ENCODE results near the gene TLR10.

Gene TLR10

GRCh38 chr4:38745881-38746280 is 36.9 kb downstream of the TLR10 start:
- no peak overlapping the region for H4K5ac ChIP-seq (ENCODE audit: low read length)
- H3K4me3 ChIP-seq (ENCODE audit: low read length), result no peak overlapping the region
- H3K18ac ChIP-seq (ENCODE audit: low read length), result no peak overlapping the region
- H3K4me1 ChIP-seq (ENCODE audit: control insufficient read depth, low read depth, low read length), result no peaks in the 10 kb centered on the region
- H3K4me2 ChIP-seq (ENCODE audit: low read length), result no peak overlapping the region
- no peak overlapping the region for H3K9ac ChIP-seq (ENCODE audit: low read length)
- no peaks in the 10 kb centered on the region for H3K36me3 ChIP-seq (ENCODE audit: control insufficient read depth, insufficient read depth, low read length)
- no peak overlapping the region for H2BK15ac ChIP-seq (replicated peaks; ENCODE audit: low read depth)
- no peak overlapping the region for H3K23ac ChIP-seq (ENCODE audit: low read length)
- no peak overlapping the region for H2BK120ac ChIP-seq (ENCODE audit: low read depth, low read length)
- H3K79me2 ChIP-seq (ENCODE audit: control insufficient read depth, insufficient read depth, low read length), result no peaks in the 10 kb centered on the region
- no CpG with 5 or more reads among the region's 5 CpGs for WGBS (ENCODE audit: extremely low coverage, insufficient coverage, low lambda C conversion rate)
- no peak overlapping the region for H3K56ac ChIP-seq (ENCODE audit: low read length)
- no peaks in the 10 kb centered on the region for H3K79me1 ChIP-seq (ENCODE audit: low read length)
- no peak overlapping the region for H2BK5ac ChIP-seq (ENCODE audit: low read length)
- no peak overlapping the region for H2AK5ac ChIP-seq (ENCODE audit: low read length)
- H4K8ac ChIP-seq (ENCODE audit: low read depth, low read length), result no peak overlapping the region
- H3K4ac ChIP-seq (ENCODE audit: low read depth, low read length), result no peak overlapping the region
- no peak for DNase-seq
- no peaks in the 10 kb centered on the region for H3K27me3 ChIP-seq (ENCODE audit: insufficient read depth, low read length, poor library complexity)
- no peak overlapping the region for H3K27ac ChIP-seq (ENCODE audit: low read depth, low read length)

GRCh38 chr4:38743866-38744265 is 38.9 kb downstream of the TLR10 start:
- Histone ChIP-seq H3K23ac (ENCODE audit: low read length) (no peak overlapping the region), H3K9ac (ENCODE audit: low read length) (no peak overlapping the region), H3K4me3 (ENCODE audit: low read length) (no peak overlapping the region), H3K4ac (ENCODE audit: low read depth, low read length) (no peak overlapping the region), H3K4me1 (ENCODE audit: control insufficient read depth, low read depth, low read length) (no peaks in the 10 kb centered on the region), H2AK5ac (ENCODE audit: low read length) (no peak overlapping the region), H3K18ac (ENCODE audit: low read length) (no peak overlapping the region), H3K27me3 (ENCODE audit: insufficient read depth, low read length, poor library complexity) (no peaks in the 10 kb centered on the region), H2BK15ac (replicated peaks; ENCODE audit: low read depth) (no peak overlapping the region), H4K5ac (ENCODE audit: low read length) (no peak overlapping the region), H2BK5ac (ENCODE audit: low read length) (no peak overlapping the region), H2BK120ac (ENCODE audit: low read depth, low read length) (no peak overlapping the region), H3K79me1 (ENCODE audit: low read length) (no peaks in the 10 kb centered on the region), H3K79me2 (ENCODE audit: control insufficient read depth, insufficient read depth, low read length) (no peaks in the 10 kb centered on the region), H3K56ac (ENCODE audit: low read length) (no peak overlapping the region), H3K36me3 (ENCODE audit: control insufficient read depth, insufficient read depth, low read length) (no peaks in the 10 kb centered on the region), H4K8ac (ENCODE audit: low read depth, low read length) (no peak overlapping the region), H3K27ac (ENCODE audit: low read depth, low read length) (no peak overlapping the region), H3K4me2 (ENCODE audit: low read length) (no peak overlapping the region)
- WGBS (ENCODE audit: extremely low coverage, insufficient coverage, low lambda C conversion rate), result no CpG with 5 or more reads among the region's 1 CpG
- no peak for DNase-seq

- no peak overlapping the region for H3K4ac ChIP-seq (ENCODE audit: low read depth, low read length)
- H3K27me3 ChIP-seq (ENCODE audit: insufficient read depth, low read length, poor library complexity), result no peaks in the 10 kb centered on the region
- no peaks in the 10 kb centered on the region for H3K36me3 ChIP-seq (ENCODE audit: control insufficient read depth, insufficient read depth, low read length)
- no peak overlapping the region for H2BK120ac ChIP-seq (ENCODE audit: low read depth, low read length)
- H3K79me1 ChIP-seq (ENCODE audit: low read length), result no peaks in the 10 kb centered on the region
- H2BK5ac ChIP-seq (ENCODE audit: low read length), result no peak overlapping the region
- no peak overlapping the region for H3K56ac ChIP-seq (ENCODE audit: low read length)
- H3K23ac ChIP-seq (ENCODE audit: low read length), result no peak overlapping the region
- H4K5ac ChIP-seq (ENCODE audit: low read length), result no peak overlapping the region
- H3K18ac ChIP-seq (ENCODE audit: low read length), result no peak overlapping the region
- no CpG with 5 or more reads among the region's 2 CpGs for WGBS (ENCODE audit: extremely low coverage, insufficient coverage, low lambda C conversion rate)
- H3K4me2 ChIP-seq (ENCODE audit: low read length), result no peak overlapping the region
- H3K4me1 ChIP-seq (ENCODE audit: control insufficient read depth, low read depth, low read length), result no peaks in the 10 kb centered on the region
- no peaks in the 10 kb centered on the region for H3K79me2 ChIP-seq (ENCODE audit: control insufficient read depth, insufficient read depth, low read length)
- DNase-seq, result no peak
- H3K27ac ChIP-seq (ENCODE audit: low read depth, low read length), result no peak overlapping the region
- no peak overlapping the region for H4K8ac ChIP-seq (ENCODE audit: low read depth, low read length)
- no peak overlapping the region for H3K9ac ChIP-seq (ENCODE audit: low read length)
- H2AK5ac ChIP-seq (ENCODE audit: low read length), result no peak overlapping the region
- H2BK15ac ChIP-seq (replicated peaks; ENCODE audit: low read depth), result no peak overlapping the region
- no peak overlapping the region for H3K4me3 ChIP-seq (ENCODE audit: low read length)
These were observed 42.5 kb downstream of the TLR10 start for GRCh38 chr4:38740303-38740702.

GRCh38 chr4:38738940-38739803 is 43.6 kb downstream of the TLR10 start:
- H3K27ac ChIP-seq (ENCODE audit: low read depth, low read length), result no peak overlapping the region
- no peak overlapping the region for H3K18ac ChIP-seq (ENCODE audit: low read length)
- H2BK5ac ChIP-seq (ENCODE audit: low read length), result no peak overlapping the region
- no peak overlapping the region for H4K5ac ChIP-seq (ENCODE audit: low read length)
- DNase-seq, result no peak
- no peak overlapping the region for H3K4me3 ChIP-seq (ENCODE audit: low read length)
- no peak overlapping the region for H3K4me2 ChIP-seq (ENCODE audit: low read length)
- H2BK120ac ChIP-seq (ENCODE audit: low read depth, low read length), result no peak overlapping the region
- H3K4me1 ChIP-seq (ENCODE audit: control insufficient read depth, low read depth, low read length), result no peaks in the 10 kb centered on the region
- H3K4ac ChIP-seq (ENCODE audit: low read depth, low read length), result no peak overlapping the region
- no peaks in the 10 kb centered on the region for H3K79me2 ChIP-seq (ENCODE audit: control insufficient read depth, insufficient read depth, low read length)
- no peaks in the 10 kb centered on the region for H3K36me3 ChIP-seq (ENCODE audit: control insufficient read depth, insufficient read depth, low read length)
- H3K27me3 ChIP-seq (ENCODE audit: insufficient read depth, low read length, poor library complexity), result no peaks in the 10 kb centered on the region
- no peak overlapping the region for H2BK15ac ChIP-seq (replicated peaks; ENCODE audit: low read depth)
- no peaks in the 10 kb centered on the region for H3K79me1 ChIP-seq (ENCODE audit: low read length)
- WGBS (ENCODE audit: extremely low coverage, insufficient coverage, low lambda C conversion rate), result no CpG with 5 or more reads among the region's 6 CpGs
- no peak overlapping the region for H4K8ac ChIP-seq (ENCODE audit: low read depth, low read length)
- H3K9ac ChIP-seq (ENCODE audit: low read length), result no peak overlapping the region
- no peak overlapping the region for H2AK5ac ChIP-seq (ENCODE audit: low read length)
- H3K56ac ChIP-seq (ENCODE audit: low read length), result no peak overlapping the region
- H3K23ac ChIP-seq (ENCODE audit: low read length), result no peak overlapping the region

GRCh38 chr4:38735870-38736269 is 46.9 kb downstream of the TLR10 start:
- H4K8ac ChIP-seq (ENCODE audit: low read depth, low read length), result no peak overlapping the region
- no peak overlapping the region for H3K56ac ChIP-seq (ENCODE audit: low read length)
- no peaks in the 10 kb centered on the region for H3K79me1 ChIP-seq (ENCODE audit: low read length)
- no peak overlapping the region for H3K4me2 ChIP-seq (ENCODE audit: low read length)
- no peaks in the 10 kb centered on the region for H3K4me1 ChIP-seq (ENCODE audit: control insufficient read depth, low read depth, low read length)
- H3K27me3 ChIP-seq (ENCODE audit: insufficient read depth, low read length, poor library complexity), result no peaks in the 10 kb centered on the region
- no peak overlapping the region for H3K4ac ChIP-seq (ENCODE audit: low read depth, low read length)
- H4K5ac ChIP-seq (ENCODE audit: low read length), result no peak overlapping the region
- H3K36me3 ChIP-seq (ENCODE audit: control insufficient read depth, insufficient read depth, low read length), result no peaks in the 10 kb centered on the region
- DNase-seq, result no peak
- H2AK5ac ChIP-seq (ENCODE audit: low read length), result no peak overlapping the region
- H3K4me3 ChIP-seq (ENCODE audit: low read length), result no peak overlapping the region
- WGBS (ENCODE audit: extremely low coverage, insufficient coverage, low lambda C conversion rate), result no CpG with 5 or more reads among the region's 3 CpGs
- no peak overlapping the region for H2BK5ac ChIP-seq (ENCODE audit: low read length)
- H3K23ac ChIP-seq (ENCODE audit: low read length), result no peak overlapping the region
- no peak overlapping the region for H2BK120ac ChIP-seq (ENCODE audit: low read depth, low read length)
- H3K9ac ChIP-seq (ENCODE audit: low read length), result no peak overlapping the region
- no peak overlapping the region for H3K18ac ChIP-seq (ENCODE audit: low read length)
- H3K79me2 ChIP-seq (ENCODE audit: control insufficient read depth, insufficient read depth, low read length), result no peaks in the 10 kb centered on the region
- H2BK15ac ChIP-seq (replicated peaks; ENCODE audit: low read depth), result no peak overlapping the region
- no peak overlapping the region for H3K27ac ChIP-seq (ENCODE audit: low read depth, low read length)

- Histone ChIP-seq H4K8ac (ENCODE audit: low read depth, low read length) (no peak overlapping the region), H3K27ac (ENCODE audit: low read depth, low read length) (no peak overlapping the region), H3K9ac (ENCODE audit: low read length) (no peak overlapping the region), H3K27me3 (ENCODE audit: insufficient read depth, low read length, poor library complexity) (no peaks in the 10 kb centered on the region), H3K36me3 (ENCODE audit: control insufficient read depth, insufficient read depth, low read length) (no peaks in the 10 kb centered on the region), H3K18ac (ENCODE audit: low read length) (no peak overlapping the region), H3K4me3 (ENCODE audit: low read length) (no peak overlapping the region), H2AK5ac (ENCODE audit: low read length) (no peak overlapping the region), H3K79me1 (ENCODE audit: low read length) (no peaks in the 10 kb centered on the region), H4K5ac (ENCODE audit: low read length) (no peak overlapping the region), H2BK15ac (replicated peaks; ENCODE audit: low read depth) (no peak overlapping the region), H3K23ac (ENCODE audit: low read length) (no peak overlapping the region), H3K4me2 (ENCODE audit: low read length) (no peak overlapping the region), H2BK120ac (ENCODE audit: low read depth, low read length) (no peak overlapping the region), H3K4me1 (ENCODE audit: control insufficient read depth, low read depth, low read length) (no peaks in the 10 kb centered on the region), H2BK5ac (ENCODE audit: low read length) (no peak overlapping the region), H3K4ac (ENCODE audit: low read depth, low read length) (no peak overlapping the region), H3K79me2 (ENCODE audit: control insufficient read depth, insufficient read depth, low read length) (no peaks in the 10 kb centered on the region), H3K56ac (ENCODE audit: low read length) (no peak overlapping the region)
- DNase-seq, result no peak
- WGBS (ENCODE audit: extremely low coverage, insufficient coverage, low lambda C conversion rate), result no CpG with 5 or more reads among the region's 2 CpGs
These were observed 47.9 kb downstream of the TLR10 start for GRCh38 chr4:38734911-38735310.

Data from mesendoderm (in vitro differentiated cells).